ENCODE results near the gene OSBPL5.

OSBPL5 gene

DNA sequence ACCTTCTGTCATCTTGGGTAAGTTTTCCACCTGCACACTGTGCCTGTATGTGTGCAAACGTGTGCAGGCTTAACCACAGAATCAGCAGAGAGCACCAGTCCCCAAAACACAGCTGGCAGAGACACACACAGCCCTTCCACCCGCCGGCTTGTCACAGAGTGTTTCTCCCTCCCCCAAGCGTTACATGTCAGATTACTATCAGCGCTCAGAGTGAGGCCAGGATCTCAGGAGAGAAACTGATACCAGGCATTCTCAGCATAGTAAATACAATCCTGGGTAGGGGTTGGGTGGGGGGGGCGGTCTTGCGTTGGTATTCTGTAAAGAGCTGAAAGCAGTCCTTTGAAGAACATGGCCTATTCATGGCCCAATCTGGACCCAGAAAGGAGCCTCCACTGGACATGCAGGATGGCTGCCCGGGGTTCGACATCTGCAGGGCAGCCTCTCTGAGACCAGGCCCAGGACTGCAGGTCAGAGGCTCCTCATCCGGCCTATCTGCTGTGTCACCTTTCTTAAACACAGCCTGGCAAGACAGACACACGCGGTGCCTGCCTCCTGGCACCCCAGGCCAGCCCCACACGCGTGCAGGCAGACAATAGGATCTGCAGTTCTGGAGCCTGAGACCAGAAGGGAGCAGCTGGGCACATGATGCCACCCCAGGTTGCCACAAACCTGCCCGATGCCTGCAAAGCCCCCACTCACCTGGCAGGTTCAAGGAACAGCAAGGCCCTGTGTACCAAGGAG lies 1.7 kb downstream of the OSBPL5 start:
- H3K27me3 Mint-ChIP-seq, result peaks cover 77% of the 10 kb centered on the region
- H3K9me3 Mint-ChIP-seq, result no peaks in the 10 kb centered on the region
- no peaks in the 10 kb centered on the region for H3K36me3 Mint-ChIP-seq
- H3K27ac Mint-ChIP-seq, result no peak overlapping the region
- peaks cover 6% of the 10 kb centered on the region for H3K4me1 Mint-ChIP-seq
- no peak overlapping the region for H3K4me3 Mint-ChIP-seq
- no peak for ATAC-seq

- H3K36me3 Mint-ChIP-seq, result no peaks in the 10 kb centered on the region
- peaks cover 81% of the 10 kb centered on the region for H3K27me3 Mint-ChIP-seq
- H3K27ac Mint-ChIP-seq, result no peak overlapping the region
- H3K4me3 Mint-ChIP-seq, result no peak overlapping the region
- H3K9me3 Mint-ChIP-seq, result no peaks in the 10 kb centered on the region
- no peak for ATAC-seq
- peaks cover 6% of the 10 kb centered on the region for H3K4me1 Mint-ChIP-seq
Observed at GRCh38 chr11:3162410-3163240, 2.5 kb downstream of the OSBPL5 start.

- no peaks in the 10 kb centered on the region for H3K36me3 Mint-ChIP-seq
Observed at GRCh38 chr11:3161720-3162409, 3.2 kb downstream of the OSBPL5 start.

DNA sequence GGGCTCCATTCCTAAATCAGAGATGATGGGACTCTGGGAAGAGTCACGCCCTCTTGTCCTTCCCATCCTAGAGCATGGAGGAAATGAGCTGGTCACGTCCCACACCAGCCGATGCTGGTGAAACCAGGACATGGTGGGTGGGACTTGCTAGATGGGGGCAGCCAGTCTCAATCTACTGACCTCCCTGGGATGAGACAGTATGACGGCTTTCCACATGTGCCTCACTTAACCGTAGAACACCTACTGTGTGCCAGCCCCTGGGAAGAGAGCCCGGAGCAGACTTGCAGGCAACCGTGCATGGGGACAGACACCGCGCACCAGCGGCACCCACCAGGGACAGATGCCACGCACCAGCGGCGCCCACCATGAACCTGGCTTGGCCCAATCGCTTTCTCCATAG lies 3.8 kb downstream of the OSBPL5 start:
- peaks cover 14% of the 10 kb centered on the region for H3K4me1 Mint-ChIP-seq
- ATAC-seq, result no peak
- H3K27me3 Mint-ChIP-seq, result peaks cover 83% of the 10 kb centered on the region
- H3K27ac Mint-ChIP-seq, result no peak overlapping the region
- no peak overlapping the region for H3K4me3 Mint-ChIP-seq
- no peaks in the 10 kb centered on the region for H3K9me3 Mint-ChIP-seq
- no peaks in the 10 kb centered on the region for H3K36me3 Mint-ChIP-seq

More at GRCh38 chr11:3161720-3162409, 3.2 kb downstream of the OSBPL5 start:
- H3K27me3 Mint-ChIP-seq, result peaks cover 83% of the 10 kb centered on the region
- peaks cover 10% of the 10 kb centered on the region for H3K4me1 Mint-ChIP-seq
- no peak for ATAC-seq
- no peak overlapping the region for H3K4me3 Mint-ChIP-seq
- H3K9me3 Mint-ChIP-seq, result no peaks in the 10 kb centered on the region
- H3K27ac Mint-ChIP-seq, result no peak overlapping the region

- Mint-ChIP-seq H3K4me1 (peaks cover 8% of the 10 kb centered on the region), H3K4me3 (no peak overlapping the region), H3K27me3 (peaks cover 83% of the 10 kb centered on the region), H3K36me3 (no peaks in the 10 kb centered on the region), H3K27ac (no peak overlapping the region), H3K9me3 (no peaks in the 10 kb centered on the region)
- no peak for ATAC-seq
Observed at GRCh38 chr11:3160252-3161031, 4.7 kb downstream of the OSBPL5 start.

GRCh38 chr11:3159296-3160190 lies 5.6 kb downstream of the OSBPL5 start:
- no peaks in the 10 kb centered on the region for H3K36me3 Mint-ChIP-seq
- peaks cover 83% of the 10 kb centered on the region for H3K27me3 Mint-ChIP-seq

GRCh38 chr11:3158821-3159220 lies 6.3 kb downstream of the OSBPL5 start:
- no peak overlapping the region for H3K27ac Mint-ChIP-seq
- peaks cover 80% of the 10 kb centered on the region for H3K27me3 Mint-ChIP-seq
- H3K4me3 Mint-ChIP-seq, result no peak overlapping the region
- peaks cover 8% of the 10 kb centered on the region for H3K4me1 Mint-ChIP-seq
- no peaks in the 10 kb centered on the region for H3K36me3 Mint-ChIP-seq
- no peaks in the 10 kb centered on the region for H3K9me3 Mint-ChIP-seq
- ATAC-seq, result no peak

More at GRCh38 chr11:3159296-3160190, 5.6 kb downstream of the OSBPL5 start:
- H3K4me1 Mint-ChIP-seq, result peaks cover 8% of the 10 kb centered on the region
- H3K9me3 Mint-ChIP-seq, result no peaks in the 10 kb centered on the region
- H3K4me3 Mint-ChIP-seq, result no peak overlapping the region
- peak; percentile 8 for ATAC-seq
- no peak overlapping the region for H3K27ac Mint-ChIP-seq

- no peak overlapping the region for H3K4me3 Mint-ChIP-seq
Observed at GRCh38 chr11:3158131-3158591, 6.9 kb downstream of the OSBPL5 start.

DNA sequence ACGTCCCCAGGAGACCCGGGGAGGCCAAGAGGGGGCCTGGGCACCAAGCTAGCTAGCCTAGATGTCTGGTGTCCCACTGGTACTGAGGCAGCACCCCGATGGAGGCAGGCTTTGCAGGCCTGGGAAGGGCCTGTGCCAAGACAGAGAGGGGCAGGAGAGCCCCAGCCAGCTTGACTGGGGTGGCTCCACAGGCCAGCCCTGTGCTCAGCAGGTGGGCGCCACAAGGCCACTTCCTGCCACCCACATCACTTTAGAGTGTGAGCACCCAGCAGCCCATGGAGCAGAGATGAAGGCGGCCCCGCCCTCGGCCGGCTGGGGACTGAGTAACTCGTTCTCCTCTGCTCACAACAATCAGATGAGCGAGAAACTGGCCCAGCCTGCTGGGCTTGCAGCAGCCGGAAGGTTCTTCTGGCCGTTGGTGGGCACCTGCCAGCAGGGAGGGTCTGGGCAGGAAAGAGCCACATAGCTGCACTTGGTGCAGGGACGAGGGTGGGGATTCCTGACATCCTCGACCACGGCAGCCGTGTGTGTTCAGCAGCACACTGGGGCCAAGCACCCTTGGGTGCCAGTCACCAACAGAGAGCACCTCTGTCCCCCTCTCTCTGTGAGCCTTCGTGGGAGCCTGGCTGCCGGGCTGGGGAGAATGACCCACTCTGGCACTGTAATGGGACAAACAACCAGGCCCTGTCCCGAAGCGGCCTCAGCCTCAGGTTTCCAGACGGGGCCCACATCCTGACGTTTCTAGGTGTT lies 7.6 kb downstream of the OSBPL5 start:
- peaks cover 67% of the 10 kb centered on the region for H3K27me3 Mint-ChIP-seq
- H3K4me3 Mint-ChIP-seq, result no peak overlapping the region
- ATAC-seq, result no peak
- no peaks in the 10 kb centered on the region for H3K36me3 Mint-ChIP-seq
- peaks cover 8% of the 10 kb centered on the region for H3K4me1 Mint-ChIP-seq
- no peaks in the 10 kb centered on the region for H3K9me3 Mint-ChIP-seq
- no peak overlapping the region for H3K27ac Mint-ChIP-seq

More at GRCh38 chr11:3158131-3158591, 6.9 kb downstream of the OSBPL5 start:
- peaks cover 73% of the 10 kb centered on the region for H3K27me3 Mint-ChIP-seq
- ATAC-seq, result no peak
- peaks cover 8% of the 10 kb centered on the region for H3K4me1 Mint-ChIP-seq
- no peaks in the 10 kb centered on the region for H3K36me3 Mint-ChIP-seq
- no peak overlapping the region for H3K27ac Mint-ChIP-seq
- H3K9me3 Mint-ChIP-seq, result no peaks in the 10 kb centered on the region

- no peak for ATAC-seq
- Mint-ChIP-seq H3K9me3 (no peaks in the 10 kb centered on the region), H3K4me3 (no peak overlapping the region), H3K27ac (no peak overlapping the region), H3K36me3 (no peaks in the 10 kb centered on the region), H3K27me3 (peaks cover 60% of the 10 kb centered on the region), H3K4me1 (peaks cover 8% of the 10 kb centered on the region)
Observed at GRCh38 chr11:3156661-3157311, 8.3 kb downstream of the OSBPL5 start.

DNA sequence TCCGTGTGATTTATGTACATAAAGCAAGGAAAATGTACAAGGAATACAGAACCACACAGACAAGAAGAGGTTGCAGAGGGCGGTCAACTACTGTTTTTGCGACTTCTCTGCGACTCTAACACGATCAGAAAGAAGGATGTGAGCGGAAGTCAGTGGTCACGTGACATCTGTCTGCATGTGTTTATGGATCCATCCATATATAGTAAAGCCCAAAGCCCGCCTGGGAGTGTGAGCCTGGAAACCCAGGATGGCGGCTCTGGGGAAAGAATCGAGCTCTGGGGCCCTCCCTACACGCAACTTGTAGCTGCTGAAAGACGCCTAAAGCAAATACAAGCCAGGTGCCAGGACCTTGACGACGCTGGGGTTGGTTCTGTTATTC lies 8.8 kb downstream of the OSBPL5 start:
- H3K9me3 Mint-ChIP-seq, result no peaks in the 10 kb centered on the region
- no peak overlapping the region for H3K4me3 Mint-ChIP-seq
- ATAC-seq, result no peak
- H3K27me3 Mint-ChIP-seq, result peaks cover 55% of the 10 kb centered on the region
- H3K4me1 Mint-ChIP-seq, result peaks cover 8% of the 10 kb centered on the region
- H3K36me3 Mint-ChIP-seq, result no peaks in the 10 kb centered on the region
- no peak overlapping the region for H3K27ac Mint-ChIP-seq

- no peak for ATAC-seq
- H3K9me3 Mint-ChIP-seq, result no peaks in the 10 kb centered on the region
- H3K36me3 Mint-ChIP-seq, result no peaks in the 10 kb centered on the region
- peaks cover 55% of the 10 kb centered on the region for H3K27me3 Mint-ChIP-seq
- no peak overlapping the region for H3K27ac Mint-ChIP-seq
- no peak overlapping the region for H3K4me3 Mint-ChIP-seq
- H3K4me1 Mint-ChIP-seq, result peaks cover 8% of the 10 kb centered on the region
Observed at GRCh38 chr11:3155691-3156258, 9.3 kb downstream of the OSBPL5 start.

DNA sequence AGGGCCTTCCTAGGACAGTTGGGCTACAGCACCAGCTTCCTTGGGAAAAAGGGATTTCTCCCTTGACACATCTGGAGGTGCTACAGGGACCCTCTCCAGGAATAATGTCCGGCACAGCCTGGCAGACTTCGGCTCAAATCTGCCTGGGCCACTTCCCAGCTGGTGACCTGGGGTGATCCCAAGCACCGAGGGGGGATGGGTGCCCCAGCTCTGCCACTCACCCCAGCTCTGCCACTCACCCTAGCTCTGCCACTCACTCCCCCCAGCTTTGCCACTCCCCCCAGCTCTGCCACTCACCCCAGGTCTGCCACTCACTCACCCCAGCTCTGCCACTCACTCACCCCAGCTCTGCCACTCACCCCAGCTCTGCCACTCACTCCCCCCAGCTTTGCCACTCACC lies 9.9 kb downstream of the OSBPL5 start:
- no peak overlapping the region for H3K27ac Mint-ChIP-seq
- peaks cover 53% of the 10 kb centered on the region for H3K27me3 Mint-ChIP-seq
- no peak for ATAC-seq
- no peaks in the 10 kb centered on the region for H3K36me3 Mint-ChIP-seq
- no peaks in the 10 kb centered on the region for H3K9me3 Mint-ChIP-seq
- no peak overlapping the region for H3K4me3 Mint-ChIP-seq
- peaks cover 8% of the 10 kb centered on the region for H3K4me1 Mint-ChIP-seq

Data from stimulated activated memory B cell treated with anti-CD40 and anti-IgM and Interleukin-4, amounts not matched to agents 10 μg/mL and 1 μg/mL and 100 μg/mL, for 72 hours (primary cell).